Testis (tissue), 3 donors: Measurements from ENCODE around the gene ANKRD44. TPM values are rescaled to one million over a fixed set of nuclear protein-coding genes. Genes with fewer than 3 reads are reported as not detected.

Experiments
- DNase-seq: peaks from one replicate; pipeline ENCODE4 v3.0.0-alpha.2; 2019
- H3K27ac ChIP-seq, 2 donors: fragments of 200-600 bp; sonication (generic); one replicate each; pipeline ENCODE4 v1.5.1; 2019
- H3K27me3 ChIP-seq: fragments of 200-600 bp; sonication (generic); one replicate; pipeline ENCODE4 v1.5.1; 2019
- H3K36me3 ChIP-seq: fragments of 200-600 bp; sonication (generic); one replicate; pipeline ENCODE4 v1.5.1; 2017; ENCODE audit warnings: low read depth; ENCODE audit errors: missing control alignments
- H3K4me1 ChIP-seq: fragments of 200-600 bp; sonication (generic); one replicate; pipeline ENCODE4 v1.5.1; 2019
- H3K4me3 ChIP-seq, 2 donors: fragments of 200-600 bp; sonication (generic); one replicate each; pipeline ENCODE4 v1.5.1; 2017 to 2019
- H3K9me3 ChIP-seq: fragments of 200-600 bp; sonication (generic); one replicate; pipeline ENCODE4 v1.5.1; 2017
- CTCF ChIP-seq, 3 experiments: fragments of 450-650 bp in 2 of 3; fragments of 200-600 bp in 1 of 3; sonication (generic) in 1 of 3; IDR thresholded peaks; one replicate each; pipeline ENCODE4 v1.5.1; 2016 to 2019; ENCODE audit warnings: antibody characterized with exemption in 3 of 3, mild to moderate bottlenecking in 2 of 3, moderate library complexity in 1 of 3
- POLR2A ChIP-seq: fragments of 450-650 bp; IDR thresholded peaks from one replicate; pipeline ENCODE4 v1.6.1; 2017; ENCODE audit warnings: antibody characterized with exemption, mild to moderate bottlenecking, moderate library complexity
- WGBS, 2 donors: methylation state at CpG; one replicate each; pipeline ENCODE4 v1.1.5; 2018; 5-methylcytosine and 5-hydroxymethylcytosine counted together
- intact Hi-C: fragments of 100-400 bp; cut with DNase I; formaldehyde crosslinking; loops from one replicate; pipeline ENCODE4 v1.15.1; 2023; ENCODE audit warnings: low total_unique reads
- polyA plus RNA-seq: library from polyadenylated mRNA; stranded (reverse); fragments of 350-450 nt; fragmentation: Illumina TruSeq; extraction: RNeasy Lipid Tissue Mini Kit (QIAGEN cat#74804); gene quantifications from one replicate; pipeline ENCODE4 v1.2.3, GENCODE V29; 2014; ENCODE audit warnings: low read depth, low replicate concordance; ENCODE audit not compliant: insufficient read depth
- total RNA-seq, 2 donors: library from RNA; depleted of rRNA; stranded (reverse); fragments of >200 nt; gene quantifications; one replicate each; pipeline ENCODE4 v1.2.3, GENCODE V29; 2016

Gene ANKRD44
- total and polyA plus RNA-seq, 3 donors from 2014 or later: 11.2 to 14.5 (median 11.5) TPM

DNA sequence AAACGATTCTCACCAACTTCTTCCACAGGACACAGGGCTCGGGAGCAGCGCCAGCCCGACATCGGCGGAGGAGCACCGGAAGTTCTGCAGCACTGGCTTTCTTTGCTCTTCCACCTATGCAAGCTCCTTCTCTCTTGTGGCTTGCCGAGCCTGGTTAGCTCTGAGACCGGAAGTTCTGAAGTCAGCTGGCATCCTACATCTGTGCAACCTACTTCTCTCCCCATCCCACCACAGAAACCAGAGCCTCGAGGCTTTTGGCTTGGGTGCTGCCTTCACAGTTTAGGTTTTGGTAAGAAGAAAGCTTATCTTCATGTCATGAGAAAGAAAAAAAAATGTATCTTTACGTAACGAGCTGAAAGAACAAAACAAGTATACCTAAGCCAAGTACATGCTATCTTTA, 111.7 kb downstream of the ANKRD44 start:
- intact Hi-C loops: no loop called here
- H3K9me3 ChIP-seq: no peaks in the 10 kb centered on the region
- H3K4me1 ChIP-seq: no peaks in the 10 kb centered on the region
- peak overlapping the region; percentile 31 to 42 for H3K4me3 ChIP-seq
- TF ChIP-seq CTCF (IDR thresholded peaks at IDR 0.05) (no peak), POLR2A (no peak)
- peak; percentile 60 for DNase-seq
- no peaks in the 10 kb centered on the region for H3K27me3 ChIP-seq
- WGBS, 2 donors: 10 to 27% methylated on average over 12 of the region's 12 CpGs
- no peaks in the 10 kb centered on the region for H3K36me3 ChIP-seq
- no peak overlapping the region for H3K27ac ChIP-seq

DNA sequence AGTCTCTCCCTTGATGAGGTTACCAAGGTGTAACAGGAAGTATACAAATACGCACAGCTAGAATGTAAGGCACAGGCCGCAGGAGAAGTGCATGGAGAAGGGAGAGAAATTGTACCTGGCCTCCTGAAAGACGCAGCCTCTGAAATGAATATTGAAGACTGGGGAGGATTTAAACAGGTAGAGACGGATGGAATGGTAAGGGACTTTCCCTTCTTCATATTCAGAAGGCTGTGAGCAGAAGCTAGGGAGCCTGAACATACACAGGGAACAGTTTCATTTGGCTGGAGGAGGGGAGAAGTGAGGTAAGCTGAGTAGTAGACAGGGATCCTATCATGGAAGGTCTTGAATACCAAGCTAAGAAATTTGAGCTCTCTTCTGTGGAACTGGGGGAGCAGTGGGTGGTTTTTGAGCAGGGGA, 112.7 kb downstream of the ANKRD44 start:
- H3K27ac ChIP-seq: no peak overlapping the region
- no peaks in the 10 kb centered on the region for H3K27me3 ChIP-seq
- H3K4me3 ChIP-seq: no peak overlapping the region
- DNase-seq: no peak
- H3K36me3 ChIP-seq: no peaks in the 10 kb centered on the region
- H3K9me3 ChIP-seq: no peaks in the 10 kb centered on the region
- 73 to 93% methylated on average over 4 of the region's 4 CpGs for WGBS, 2 donors
- TF ChIP-seq CTCF (IDR thresholded peaks at IDR 0.05) (no peak), POLR2A (no peak)
- intact Hi-C loops: no loop called here
- no peaks in the 10 kb centered on the region for H3K4me1 ChIP-seq

DNA sequence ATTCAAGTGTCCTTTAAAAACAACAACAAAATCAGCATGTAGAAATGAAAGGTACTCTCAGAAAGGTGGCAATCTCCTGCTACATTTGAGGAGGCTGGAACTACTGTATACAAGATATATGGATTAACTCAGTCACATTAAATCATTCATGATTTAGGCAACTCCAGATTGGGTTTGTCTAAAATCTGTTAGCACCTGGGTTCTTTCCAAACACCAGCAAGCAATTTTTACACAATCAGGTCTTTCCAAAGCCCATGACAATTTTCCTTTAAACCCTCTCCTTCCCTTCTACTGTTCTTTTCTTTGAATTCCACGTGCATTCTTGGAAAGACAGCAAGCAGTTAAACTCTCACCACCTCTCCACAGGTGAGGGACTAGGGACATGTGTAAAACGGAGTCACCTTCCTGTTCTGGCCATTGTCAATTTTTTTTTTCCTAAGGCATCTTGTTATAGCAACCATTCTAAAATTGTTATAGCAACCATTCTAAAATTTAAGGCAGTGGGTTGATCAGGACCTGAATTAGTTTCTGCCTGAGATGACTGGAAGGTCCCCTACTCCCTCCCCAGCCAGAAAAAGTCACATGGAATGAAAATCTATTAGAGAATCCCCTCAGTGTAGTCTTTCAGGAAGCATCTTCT, 113.9 kb downstream of the ANKRD44 start:
- DNase-seq: no peak
- intact Hi-C loops: no loop called here
- no peaks in the 10 kb centered on the region for H3K27me3 ChIP-seq
- no peak for TF ChIP-seq POLR2A
- no peak for TF ChIP-seq CTCF (IDR thresholded peaks at IDR 0.05)
- H3K9me3 ChIP-seq: no peaks in the 10 kb centered on the region
- H3K4me3 ChIP-seq: no peak overlapping the region
- no peaks in the 10 kb centered on the region for H3K36me3 ChIP-seq
- H3K4me1 ChIP-seq: no peaks in the 10 kb centered on the region
- no peak overlapping the region for H3K27ac ChIP-seq
- WGBS, 2 donors: 26 to 64% methylated on average over 2 of the region's 2 CpGs

GRCh38 chr2:197195518-197195917, 115.1 kb downstream of the ANKRD44 start:
- no peaks in the 10 kb centered on the region for H3K36me3 ChIP-seq
- no peaks in the 10 kb centered on the region for H3K27me3 ChIP-seq
- no peak overlapping the region for H3K4me3 ChIP-seq
- H3K27ac ChIP-seq: no peak overlapping the region
- TF ChIP-seq POLR2A: no peak
- no peaks in the 10 kb centered on the region for H3K9me3 ChIP-seq
- intact Hi-C loops: no loop called here
- no peaks in the 10 kb centered on the region for H3K4me1 ChIP-seq
- WGBS, 2 donors: 68 to 71% methylated on average over 3 of the region's 3 CpGs
- DNase-seq: no peak

GRCh38 chr2:197191940-197192322, 118.6 kb downstream of the ANKRD44 start:
- no peak for TF ChIP-seq CTCF (IDR thresholded peaks at IDR 0.05)
- TF ChIP-seq POLR2A: no peak
- no peak overlapping the region for H3K4me3 ChIP-seq
- H3K27me3 ChIP-seq: no peaks in the 10 kb centered on the region
- no peaks in the 10 kb centered on the region for H3K9me3 ChIP-seq
- no peak overlapping the region for H3K27ac ChIP-seq
- H3K4me1 ChIP-seq: no peaks in the 10 kb centered on the region
- intact Hi-C loops: no loop called here
- WGBS, 2 donors: 81 to 84% methylated on average over 2 of the region's 2 CpGs
- H3K36me3 ChIP-seq: no peaks in the 10 kb centered on the region
- no peak for DNase-seq
